Panc1 (cell line): ENCODE data around the gene RNF213. TPM values are rescaled to one million over a fixed set of nuclear protein-coding genes. Genes with fewer than 3 reads are reported as not detected.

ENCODE experiments used
- ATAC-seq: fragments of 200-7000 bp; cut with Tn5 transposase; 2 replicates; pipeline ENCODE4 v1.9.1; 2020; ENCODE audit warnings: mild to moderate bottlenecking, moderate library complexity
- BruUV-seq: library from RNA; stranded (reverse); fragments of 400-500 nt; replicated peaks from 2 replicates; lab custom pipeline; 2021; lab: Mats Ljungman, UMichigan
- CTCF ChIA-PET: fragments of 300-600 bp; sonication (Branson Sonifier 250); formaldehyde crosslinking; loops from one replicate; lab custom pipeline; 2022; ENCODE audit warnings: antibody characterized with exemption; lab: Charles Lee
- POLR2A ChIA-PET: fragments of 300-600 bp; sonication (Branson Sonifier 250); formaldehyde crosslinking; loops from one replicate; lab custom pipeline; 2022; ENCODE audit warnings: antibody characterized with exemption; lab: Charles Lee
- DNase-seq: peaks from one replicate; pipeline ENCODE4 v3.0.0-alpha.2; 2010; ENCODE audit warnings: low read depth, low spot score
- H3K27ac ChIP-seq: 2 replicates; pipeline ENCODE4 v1.5.1; 2011; ENCODE audit warnings: mild to moderate bottlenecking, low read length, inconsistent platforms
- H3K27me3 ChIP-seq: fragments of 200-500 bp; sonication (Bioruptor generic); 2 replicates; pipeline ENCODE4 v1.6.0; 2014; ENCODE audit warnings: low read length, inconsistent platforms; ENCODE audit not compliant: control insufficient read depth, insufficient read depth
- H3K36me3 ChIP-seq: fragments of 200-500 bp; sonication (Bioruptor generic); 2 replicates; pipeline ENCODE4 v1.5.1; 2014; ENCODE audit warnings: inconsistent platforms, mild to moderate bottlenecking, low read length, moderate library complexity; ENCODE audit not compliant: control insufficient read depth, insufficient read depth
- H3K4me1 ChIP-seq: 2 replicates; pipeline ENCODE4 v1.5.1; 2011; ENCODE audit warnings: inconsistent platforms, mild to moderate bottlenecking, low read length, moderate library complexity; ENCODE audit not compliant: control insufficient read depth, insufficient read depth
- H3K4me3 ChIP-seq, 2 experiments: 2 replicates each; pipeline ENCODE4 v1.5.1; 2011 to 2012; ENCODE audit warnings: low read depth in 2 of 2, low read length in 2 of 2, mild to moderate bottlenecking in 2 of 2, inconsistent platforms in 1 of 2, moderate library complexity in 1 of 2
- H3K9me3 ChIP-seq: fragments of 200-500 bp; sonication (Bioruptor generic); 2 replicates; pipeline ENCODE4 v1.5.1; 2014; ENCODE audit warnings: low read depth, mild to moderate bottlenecking, inconsistent platforms, low read length, moderate library complexity; ENCODE audit not compliant: control insufficient read depth, insufficient read depth
- POLR2AphosphoS5 ChIP-seq: IDR thresholded peaks from 2 replicates; pipeline ENCODE4 v1.6.1; 2012; ENCODE audit warnings: mild to moderate bottlenecking, low read depth, low read length, moderate library complexity
- SIN3A ChIP-seq: IDR thresholded peaks from 2 replicates; pipeline ENCODE4 v1.6.1; 2012; ENCODE audit warnings: low read depth, mild to moderate bottlenecking, low read length, moderate library complexity, borderline replicate concordance; ENCODE audit not compliant: insufficient read depth
- TCF7L2 ChIP-seq: IDR thresholded peaks from 2 replicates; pipeline ENCODE4 v1.6.1; 2011; ENCODE audit warnings: mild to moderate bottlenecking, low read depth, low read length, inconsistent platforms
- in situ Hi-C: cut with HindIII; loops from 2 replicates; pipeline ENCODE4 v1.10.0; 2016; ENCODE audit warnings: low sequenced_read_pairs, low pct_unique_long_range_greater_than_20kb
- intact Hi-C: fragments of 100-400 bp; cut with micrococcal nuclease; formaldehyde crosslinking; loops from one replicate; pipeline ENCODE4 v1.10.0; 2022; ENCODE audit not compliant: unreplicated experiment
- total RNA-seq: library from RNA; stranded (reverse); gene quantifications from one replicate; pipeline ENCODE4 v1.2.1, GENCODE V29; 2021; ENCODE audit not compliant: unreplicated experiment
- TF ChIP-seq, protein P1 (sequence below), 2 experiments: IDR thresholded peaks; 2 replicates each; pipeline ENCODE4 v1.6.1; 2011 to 2012; ENCODE audit warnings: low read depth in 2 of 2, control low read depth in 1 of 2, low read length in 1 of 2, mild to moderate bottlenecking in 1 of 2, moderate library complexity in 1 of 2; ENCODE audit not compliant: insufficient read depth in 1 of 2
- TF ChIP-seq, protein P2 (sequence below): fragments of 450-650 bp; IDR thresholded peaks from 2 replicates; pipeline ENCODE4 v1.5.1; 2017; ENCODE audit warnings: mild to moderate bottlenecking

RNF213 gene
- total RNA-seq, 1 experiment from 2014 or later: 230 TPM

DNA sequence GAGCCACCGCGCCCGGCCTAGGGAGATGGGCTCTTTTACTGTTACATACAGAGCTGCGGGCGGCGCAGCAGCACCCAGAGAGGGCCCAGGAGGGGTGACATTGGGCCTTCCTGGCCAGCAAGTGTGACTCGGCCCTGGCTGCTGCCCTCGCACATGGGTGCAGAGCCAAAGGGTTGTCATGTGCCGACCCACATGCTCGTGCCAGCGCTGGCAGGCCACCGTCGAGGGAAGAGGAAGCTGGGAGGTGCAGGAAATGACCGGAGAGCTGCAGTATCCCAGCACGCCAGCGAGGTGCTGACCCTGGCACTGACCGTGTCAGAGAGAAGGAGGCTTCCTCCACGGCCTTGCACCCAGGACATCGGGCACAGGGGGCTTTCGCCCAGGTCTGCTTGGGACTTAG is 162.3 kb downstream of the RNF213 start:
- DNase-seq: no peak
- intact Hi-C loops: no loop called here
- Histone ChIP-seq H3K4me3 (no peak overlapping the region), H3K27ac (no peak overlapping the region), H3K9me3 (no peaks in the 10 kb centered on the region), H3K27me3 (no peaks in the 10 kb centered on the region), H3K36me3 (no peaks in the 10 kb centered on the region), H3K4me1 (no peaks in the 10 kb centered on the region)
- CTCF ChIA-PET: interaction anchor here (0.7 kb wide), 1 partner anchor 94 kb away, joined by 3 read pairs; no protein-coding TSS in a partner anchor
- no TSS peak for BruUV-seq
- POLR2A ChIA-PET: no interaction called here
- in situ Hi-C loops: no loop called here
- no peak for ATAC-seq
- TF ChIP-seq, protein P1, sequence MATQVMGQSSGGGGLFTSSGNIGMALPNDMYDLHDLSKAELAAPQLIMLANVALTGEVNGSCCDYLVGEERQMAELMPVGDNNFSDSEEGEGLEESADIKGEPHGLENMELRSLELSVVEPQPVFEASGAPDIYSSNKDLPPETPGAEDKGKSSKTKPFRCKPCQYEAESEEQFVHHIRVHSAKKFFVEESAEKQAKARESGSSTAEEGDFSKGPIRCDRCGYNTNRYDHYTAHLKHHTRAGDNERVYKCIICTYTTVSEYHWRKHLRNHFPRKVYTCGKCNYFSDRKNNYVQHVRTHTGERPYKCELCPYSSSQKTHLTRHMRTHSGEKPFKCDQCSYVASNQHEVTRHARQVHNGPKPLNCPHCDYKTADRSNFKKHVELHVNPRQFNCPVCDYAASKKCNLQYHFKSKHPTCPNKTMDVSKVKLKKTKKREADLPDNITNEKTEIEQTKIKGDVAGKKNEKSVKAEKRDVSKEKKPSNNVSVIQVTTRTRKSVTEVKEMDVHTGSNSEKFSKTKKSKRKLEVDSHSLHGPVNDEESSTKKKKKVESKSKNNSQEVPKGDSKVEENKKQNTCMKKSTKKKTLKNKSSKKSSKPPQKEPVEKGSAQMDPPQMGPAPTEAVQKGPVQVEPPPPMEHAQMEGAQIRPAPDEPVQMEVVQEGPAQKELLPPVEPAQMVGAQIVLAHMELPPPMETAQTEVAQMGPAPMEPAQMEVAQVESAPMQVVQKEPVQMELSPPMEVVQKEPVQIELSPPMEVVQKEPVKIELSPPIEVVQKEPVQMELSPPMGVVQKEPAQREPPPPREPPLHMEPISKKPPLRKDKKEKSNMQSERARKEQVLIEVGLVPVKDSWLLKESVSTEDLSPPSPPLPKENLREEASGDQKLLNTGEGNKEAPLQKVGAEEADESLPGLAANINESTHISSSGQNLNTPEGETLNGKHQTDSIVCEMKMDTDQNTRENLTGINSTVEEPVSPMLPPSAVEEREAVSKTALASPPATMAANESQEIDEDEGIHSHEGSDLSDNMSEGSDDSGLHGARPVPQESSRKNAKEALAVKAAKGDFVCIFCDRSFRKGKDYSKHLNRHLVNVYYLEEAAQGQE (IDR thresholded peaks at IDR 0.05; ENCODE audit: insufficient read depth in 1 of 2, low read depth in 2 of 2, low read length in 1 of 2): no peak
- TF ChIP-seq TCF7L2 (no peak), POLR2AphosphoS5 (no peak), SIN3A (no peak)
- TF ChIP-seq, protein P2, sequence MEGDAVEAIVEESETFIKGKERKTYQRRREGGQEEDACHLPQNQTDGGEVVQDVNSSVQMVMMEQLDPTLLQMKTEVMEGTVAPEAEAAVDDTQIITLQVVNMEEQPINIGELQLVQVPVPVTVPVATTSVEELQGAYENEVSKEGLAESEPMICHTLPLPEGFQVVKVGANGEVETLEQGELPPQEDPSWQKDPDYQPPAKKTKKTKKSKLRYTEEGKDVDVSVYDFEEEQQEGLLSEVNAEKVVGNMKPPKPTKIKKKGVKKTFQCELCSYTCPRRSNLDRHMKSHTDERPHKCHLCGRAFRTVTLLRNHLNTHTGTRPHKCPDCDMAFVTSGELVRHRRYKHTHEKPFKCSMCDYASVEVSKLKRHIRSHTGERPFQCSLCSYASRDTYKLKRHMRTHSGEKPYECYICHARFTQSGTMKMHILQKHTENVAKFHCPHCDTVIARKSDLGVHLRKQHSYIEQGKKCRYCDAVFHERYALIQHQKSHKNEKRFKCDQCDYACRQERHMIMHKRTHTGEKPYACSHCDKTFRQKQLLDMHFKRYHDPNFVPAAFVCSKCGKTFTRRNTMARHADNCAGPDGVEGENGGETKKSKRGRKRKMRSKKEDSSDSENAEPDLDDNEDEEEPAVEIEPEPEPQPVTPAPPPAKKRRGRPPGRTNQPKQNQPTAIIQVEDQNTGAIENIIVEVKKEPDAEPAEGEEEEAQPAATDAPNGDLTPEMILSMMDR: no peak

DNA sequence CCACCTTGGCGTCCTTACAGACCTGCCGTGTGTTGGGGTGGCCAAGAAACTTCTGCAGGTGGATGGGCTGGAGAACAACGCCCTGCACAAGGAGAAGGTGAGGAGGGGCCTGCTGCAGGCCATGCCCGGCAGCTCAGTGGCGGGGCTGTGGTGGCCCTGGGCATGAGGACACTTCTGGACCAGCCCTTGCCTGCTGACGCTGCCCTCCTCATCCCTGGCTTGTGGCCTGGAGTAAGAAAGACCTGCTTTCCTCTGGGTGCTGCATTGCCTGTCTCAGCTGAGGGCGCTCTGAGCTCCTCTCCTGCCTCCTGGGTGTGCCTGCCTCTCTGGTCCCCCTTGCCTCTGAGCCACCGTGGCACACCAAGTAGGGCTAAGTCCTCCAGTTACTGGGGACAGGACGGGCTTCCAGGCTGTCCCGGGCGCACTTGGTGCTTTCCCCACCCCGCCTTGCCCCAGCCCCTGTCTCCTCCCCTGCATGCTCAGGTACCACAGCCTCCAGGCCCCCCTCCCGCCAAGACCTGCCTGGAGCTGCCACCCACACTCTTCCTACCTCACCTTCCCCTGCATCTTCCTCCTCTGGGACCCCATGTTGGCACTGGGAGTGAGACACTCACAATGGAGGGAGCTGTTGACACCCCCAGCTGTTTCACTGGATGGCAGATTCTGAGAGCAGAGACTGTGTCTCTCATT is 163.0 kb downstream of the RNF213 start:
- Histone ChIP-seq H3K4me1 (no peaks in the 10 kb centered on the region), H3K9me3 (no peaks in the 10 kb centered on the region), H3K27ac (no peak overlapping the region), H3K27me3 (no peaks in the 10 kb centered on the region), H3K4me3 (no peak overlapping the region), H3K36me3 (no peaks in the 10 kb centered on the region)
- in situ Hi-C loops: no loop called here
- CTCF ChIA-PET: interaction anchor here (0.7 kb wide), 1 partner anchor 93 kb away, joined by 3 read pairs; no protein-coding TSS in a partner anchor
- DNase-seq (no peak), ATAC-seq (no peak)
- BruUV-seq: no TSS peak
- intact Hi-C loops: no loop called here
- POLR2A ChIA-PET: interaction anchor here (0.6 kb wide), 1 partner anchor 241 kb away, joined by 3 read pairs; no protein-coding TSS in a partner anchor
- TF ChIP-seq, protein P2: no peak
- TF ChIP-seq, protein P1 (IDR thresholded peaks at IDR 0.05; ENCODE audit: insufficient read depth in 1 of 2, low read depth in 2 of 2, low read length in 1 of 2): no peak
- TF ChIP-seq SIN3A (no peak), POLR2AphosphoS5 (no peak), TCF7L2 (no peak)
